Measurements from ENCODE around the gene MAST4. TPM values are rescaled to one million over a fixed set of nuclear protein-coding genes. Genes with fewer than 3 reads are reported as not detected.

MAST4 gene
- total and polyA plus RNA-seq, 2 of the 4 experiments (the other 2 are of a cell fraction): 4.8 to 6.8 TPM

DNA sequence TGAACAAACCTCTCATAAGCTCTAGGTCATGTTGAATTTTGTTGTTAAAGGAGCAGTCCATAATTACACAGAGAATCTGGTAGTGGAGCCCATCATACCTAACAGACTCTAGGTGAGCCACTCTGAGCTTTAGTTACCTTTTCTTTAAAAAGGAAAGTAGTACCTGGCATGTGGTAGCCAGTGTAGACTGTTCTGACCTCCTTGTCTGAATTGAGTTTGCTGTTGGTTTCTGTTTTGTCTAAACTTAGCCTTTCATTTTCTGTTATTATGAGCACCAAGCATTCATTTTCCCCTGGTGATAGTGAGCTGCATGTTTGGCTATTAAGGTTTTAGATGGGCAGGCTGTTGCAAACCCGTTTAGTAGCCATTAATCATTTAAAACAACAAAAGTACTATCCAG, 112.2 kb downstream of the MAST4 start:
- in situ Hi-C loops (cut with MboI; ENCODE audit: low sequenced_read_pairs): no loop called here
- H3K27ac ChIP-seq (ENCODE audit: insufficient read depth, low read length): no peak overlapping the region
- DNase-seq: no peak
- POLR2A ChIA-PET (ENCODE audit: unreplicated experiment): no interaction called here
- BruUV-seq (replicated peaks): no TSS peak
- TF ChIP-seq CTCF (conservative IDR thresholded peaks at IDR 0.05; ENCODE audit: low read depth, low read length): no peak
- no peak for TF ChIP-seq RAD21 (IDR thresholded peaks at IDR 0.05; ENCODE audit: low read length)
- TF ChIP-seq ELK1 (IDR thresholded peaks at IDR 0.05; ENCODE audit: borderline replicate concordance, low read depth, low read length): no peak
- TF ChIP-seq SMC3 (IDR thresholded peaks at IDR 0.05; ENCODE audit: low read depth, low read length): no peak
- TF ChIP-seq MAFK (IDR thresholded peaks at IDR 0.05; ENCODE audit: low read depth, low read length): no peak
- H3K79me1 ChIP-seq (ENCODE audit: low read depth in 1 of 2, low read length in 2 of 2): no peaks in the 10 kb centered on the region
- H3K9me3 ChIP-seq (ENCODE audit: control insufficient read depth, insufficient read depth, low read length): no peaks in the 10 kb centered on the region
- H3K9me1 ChIP-seq (ENCODE audit: insufficient read depth, low read length): no peaks in the 10 kb centered on the region
- H2BK20ac ChIP-seq (ENCODE audit: low read depth, low read length): no peak overlapping the region
- no peak overlapping the region for H2AK9ac ChIP-seq (replicated peaks; ENCODE audit: low read depth, low read length, poor library complexity)
- no peak overlapping the region for H3K14ac ChIP-seq (replicated peaks; ENCODE audit: low read depth, low read length)
- CTCF ChIA-PET: no interaction called here
- no peaks in the 10 kb centered on the region for H3K4me1 ChIP-seq (ENCODE audit: control insufficient read depth, insufficient read depth, low read length)
- no peak overlapping the region for H4K91ac ChIP-seq (ENCODE audit: insufficient read depth, low read depth, low read length)
- no peak overlapping the region for H2AK5ac ChIP-seq (ENCODE audit: low read depth, low read length)
- no peak overlapping the region for H2BK120ac ChIP-seq (ENCODE audit: low read depth, low read length)
- no peaks in the 10 kb centered on the region for H4K20me1 ChIP-seq (ENCODE audit: insufficient read depth, low read length)
- H4K5ac ChIP-seq (ENCODE audit: low read depth, low read length): no peak overlapping the region
- no peak for ATAC-seq (ENCODE audit: low read depth)
- H2BK5ac ChIP-seq (ENCODE audit: low read depth, low read length, poor library complexity, severe bottlenecking): no peak overlapping the region
- no peaks in the 10 kb centered on the region for H3K36me3 ChIP-seq (ENCODE audit: control insufficient read depth, insufficient read depth, low read length)
- H3K27me3 ChIP-seq (ENCODE audit: control insufficient read depth, insufficient read depth, low read length): no peaks in the 10 kb centered on the region
- no peak overlapping the region for H3K18ac ChIP-seq (ENCODE audit: low read depth, low read length)
- no peak overlapping the region for H3K4ac ChIP-seq (ENCODE audit: low read depth, low read length)
- H2BK15ac ChIP-seq (ENCODE audit: low read depth, low read length): no peak overlapping the region
- no CpG with 5 or more reads among the region's 1 CpG for WGBS, 2 experiments (ENCODE audit: extremely low coverage in 2 of 2, insufficient read length in 1 of 2)
- no peak overlapping the region for H4K8ac ChIP-seq (ENCODE audit: low read depth in 2 of 2, low read length in 2 of 2)
- dilution Hi-C loops (cut with HindIII; ENCODE audit: low sequenced_read_pairs, unreplicated experiment): no loop called here
- no peak overlapping the region for H2AFZ ChIP-seq (replicated peaks; ENCODE audit: low read length, poor library complexity)
- H3K56ac ChIP-seq (ENCODE audit: extremely low read depth, insufficient read depth, low read length): no peak overlapping the region
- no peak overlapping the region for H3K4me2 ChIP-seq (ENCODE audit: low read depth, low read length)
- intact Hi-C loops (cut with micrococcal nuclease): no loop called here
- no peak overlapping the region for H3K9ac ChIP-seq (ENCODE audit: low read depth, low read length)
- H3K4me3 ChIP-seq (ENCODE audit: insufficient read depth, low read depth, low read length): no peak overlapping the region
- no peak overlapping the region for H3K23ac ChIP-seq (ENCODE audit: low read depth, low read length)

Data from IMR-90 (cell line).